Lower lobe of right lung (tissue), 2 donors: ENCODE measurements around the gene ARL13B. TPM values are rescaled to one million over a fixed set of nuclear protein-coding genes. Genes with fewer than 3 reads are reported as not detected.
"Not testable (repeated sequence)": the region's sequence is repeated elsewhere in the genome, so short reads cannot be mapped to it uniquely, and the experiment has no call there.

Experiments
- ATAC-seq, 2 donors: fragments of 200-7000 bp; cut with Tn5 transposase; one replicate each; pipeline ENCODE4 v1.9.1; 2020 to 2022; ENCODE audit warnings: mild to moderate bottlenecking in 2 of 2, moderate library complexity in 2 of 2
- DNase-seq: peaks from one replicate; pipeline ENCODE4 v3.0.0-alpha.2; 2020
- H3K27ac ChIP-seq: fragments of 200-600 bp; one replicate; pipeline ENCODE4 v1.8.0; 2022
- H3K27me3 ChIP-seq: fragments of 200-600 bp; one replicate; pipeline ENCODE4 v1.8.0; 2022; ENCODE audit warnings: low read depth
- H3K36me3 ChIP-seq: fragments of 200-600 bp; one replicate; pipeline ENCODE4 v1.8.0; 2022; ENCODE audit warnings: mild to moderate bottlenecking
- H3K4me1 ChIP-seq: fragments of 200-600 bp; one replicate; pipeline ENCODE4 v1.8.0; 2022
- H3K4me3 ChIP-seq: fragments of 200-600 bp; one replicate; pipeline ENCODE4 v1.8.0; 2022; ENCODE audit warnings: mild to moderate bottlenecking
- H3K9me3 ChIP-seq: fragments of 200-600 bp; one replicate; pipeline ENCODE4 v1.8.0; 2022
- CTCF ChIP-seq: fragments of 200-600 bp; IDR thresholded peaks from one replicate; pipeline ENCODE4 v1.8.0; 2022; ENCODE audit warnings: antibody characterized with exemption, mild to moderate bottlenecking
- intact Hi-C: fragments of 100-400 bp; cut with DNase I; formaldehyde crosslinking; loops from one replicate; pipeline ENCODE4 v1.11.0; 2022
- total RNA-seq: library from RNA; stranded (reverse); fragmentation: NEBNext Ultra II Directional; extraction: Animal tissue kit (Norgen Biotek cat#: 25700); gene quantifications from one replicate; pipeline ENCODE4 v1.2.1, GENCODE V29; 2021
- donor health status: DM: no; HTN: yes; CAD: no; lungs with severe emphysema.

The ARL13B gene
- total RNA-seq, 1 donor from 2014 or later = 21.1 TPM

- peak; percentile 63 for TF ChIP-seq CTCF
- H3K4me1 ChIP-seq = peaks cover 16% of the 10 kb centered on the region
- H3K9me3 ChIP-seq = no peaks in the 10 kb centered on the region
- H3K36me3 ChIP-seq = peaks cover 10% of the 10 kb centered on the region
- DNase-seq (no peak), ATAC-seq (no peak)
- H3K27ac ChIP-seq = no peak overlapping the region
- no peaks in the 10 kb centered on the region for H3K27me3 ChIP-seq
- intact Hi-C loops = no loop called here
- no peak overlapping the region for H3K4me3 ChIP-seq
Measured at GRCh38 chr3:94069194-94069813, 89.3 kb downstream of the ARL13B start.

GRCh38 chr3:94070341-94070911 is 90.5 kb downstream of the ARL13B start:
- TF ChIP-seq CTCF = no peak
- peaks cover 5% of the 10 kb centered on the region for H3K4me1 ChIP-seq
- H3K27ac ChIP-seq = no peak overlapping the region
- H3K27me3 ChIP-seq = no peaks in the 10 kb centered on the region
- no peak overlapping the region for H3K4me3 ChIP-seq
- DNase-seq (no peak), ATAC-seq (no peak)
- peaks cover 10% of the 10 kb centered on the region for H3K36me3 ChIP-seq
- intact Hi-C loops = no loop called here
- no peaks in the 10 kb centered on the region for H3K9me3 ChIP-seq

- intact Hi-C loops = no loop called here
- no peak for ATAC-seq
- Histone ChIP-seq H3K27ac (no peak overlapping the region), H3K27me3 (no peaks in the 10 kb centered on the region), H3K4me3 (no peak overlapping the region), H3K4me1 (no peaks in the 10 kb centered on the region), H3K9me3 (no peaks in the 10 kb centered on the region), H3K36me3 (peaks cover 20% of the 10 kb centered on the region)
- TF ChIP-seq CTCF = no peak
- DNase-seq = no peak
Measured at GRCh38 chr3:94071713-94072284, 91.8 kb downstream of the ARL13B start.

GRCh38 chr3:94076055-94076454 is 96.1 kb downstream of the ARL13B start:
- Histone ChIP-seq H3K36me3 (peaks cover 23% of the 10 kb centered on the region), H3K4me1 (peaks cover 8% of the 10 kb centered on the region), H3K9me3 (no peaks in the 10 kb centered on the region), H3K27ac (no peak overlapping the region), H3K4me3 (no peak overlapping the region), H3K27me3 (no peaks in the 10 kb centered on the region)
- no peak for ATAC-seq
- TF ChIP-seq CTCF = no peak
- no peak for DNase-seq
- intact Hi-C loops = no loop called here

- H3K27me3 ChIP-seq, H3K4me1 ChIP-seq, H3K27ac ChIP-seq, H3K4me3 ChIP-seq, ATAC-seq, H3K9me3 ChIP-seq, intact Hi-C loops, DNase-seq: not testable (repeated sequence)
- H3K36me3 ChIP-seq = peaks cover 37% of the 10 kb centered on the region
Measured at GRCh38 chr3:94080552-94080951, 100.6 kb downstream of the ARL13B start.

- no peak overlapping the region for H3K4me3 ChIP-seq
- no peak for DNase-seq
- H3K4me1 ChIP-seq = peaks cover 8% of the 10 kb centered on the region
- peaks cover 36% of the 10 kb centered on the region for H3K36me3 ChIP-seq
- H3K27ac ChIP-seq = no peak overlapping the region
- no peak for ATAC-seq
- no peak for TF ChIP-seq CTCF
- no peaks in the 10 kb centered on the region for H3K9me3 ChIP-seq
- intact Hi-C loops = no loop called here
- no peaks in the 10 kb centered on the region for H3K27me3 ChIP-seq
Measured at GRCh38 chr3:94081884-94082283, 101.9 kb downstream of the ARL13B start.
